IMR-90 (cell line): ENCODE data around the gene NTRK2. TPM values are rescaled to one million over a fixed set of nuclear protein-coding genes. Genes with fewer than 3 reads are reported as not detected.

Experiments
- ATAC-seq: fragments of 200-7000 bp; cut with Tn5 transposase; 2 replicates; pipeline ENCODE4 v1.9.1; 2020; ENCODE audit warnings: low read depth, mild to moderate bottlenecking, moderate library complexity
- BruUV-seq: library from RNA; stranded (reverse); fragments of 400-500 nt; replicated peaks from 2 replicates; lab custom pipeline; 2021; lab: Mats Ljungman, UMichigan
- CTCF ChIA-PET: fragments of 300-600 bp; formaldehyde crosslinking; extraction: SDS; loops from one replicate; lab custom pipeline; 2021; ENCODE audit warnings: antibody characterized with exemption; lab: Yijun Ruan, JAX
- POLR2A ChIA-PET: fragments of 300-600 bp; sonication (Branson Sonifier 250); formaldehyde crosslinking; loops from one replicate; lab custom pipeline; 2022; ENCODE audit warnings: antibody characterized with exemption; ENCODE audit not compliant: unreplicated experiment; lab: Charles Lee
- DNase-seq: peaks from one replicate; pipeline ENCODE4 v3.0.0; 2013
- H2AFZ ChIP-seq: replicated peaks from 2 replicates; pipeline ENCODE3; 2013; ENCODE audit warnings: low read length, mild to moderate bottlenecking; ENCODE audit not compliant: poor library complexity
- H2AK5ac ChIP-seq: 2 replicates; pipeline ENCODE4 v1.6.1; 2013; ENCODE audit warnings: low read depth, low read length, inconsistent platforms
- H2AK9ac ChIP-seq: replicated peaks from 2 replicates; pipeline ENCODE3; 2013; ENCODE audit warnings: mild to moderate bottlenecking, low read depth, low read length, moderate library complexity; ENCODE audit not compliant: poor library complexity
- H2BK120ac ChIP-seq: 2 replicates; pipeline ENCODE4 v1.6.1; 2013; ENCODE audit warnings: low read depth, low read length, inconsistent platforms
- H2BK15ac ChIP-seq: 3 replicates; pipeline ENCODE4 v1.6.1; 2013; ENCODE audit warnings: low read depth, low read length, inconsistent platforms
- H2BK20ac ChIP-seq: 2 replicates; pipeline ENCODE4 v1.6.1; 2013; ENCODE audit warnings: low read depth, mild to moderate bottlenecking, inconsistent platforms, low read length, moderate library complexity
- H2BK5ac ChIP-seq: 2 replicates; pipeline ENCODE4 v1.6.1; 2013; ENCODE audit warnings: mild to moderate bottlenecking, low read depth, low read length, inconsistent platforms; ENCODE audit not compliant: poor library complexity, severe bottlenecking
- H3K14ac ChIP-seq: replicated peaks from 2 replicates; pipeline ENCODE4 v1.6.1; 2013; ENCODE audit warnings: low read depth, low read length, inconsistent platforms
- H3K18ac ChIP-seq: 2 replicates; pipeline ENCODE4 v1.6.1; 2013; ENCODE audit warnings: low read depth, low read length, control low read depth
- H3K23ac ChIP-seq: 2 replicates; pipeline ENCODE4 v1.6.1; 2013; ENCODE audit warnings: low read depth, low read length, inconsistent platforms
- H3K27ac ChIP-seq: 2 replicates; pipeline ENCODE4 v1.5.1; 2013; ENCODE audit warnings: mild to moderate bottlenecking, control low read depth, low read length; ENCODE audit not compliant: insufficient read depth
- H3K27me3 ChIP-seq: 2 replicates; pipeline ENCODE4 v1.6.1; 2013; ENCODE audit warnings: low read length; ENCODE audit not compliant: control insufficient read depth, insufficient read depth
- H3K36me3 ChIP-seq: 2 replicates; pipeline ENCODE4 v1.6.1; 2013; ENCODE audit warnings: low read length, mixed read lengths; ENCODE audit not compliant: control insufficient read depth, insufficient read depth
- H3K4ac ChIP-seq: 2 replicates; pipeline ENCODE4 v1.6.1; 2013; ENCODE audit warnings: low read depth, low read length, inconsistent platforms
- H3K4me1 ChIP-seq: 2 replicates; pipeline ENCODE4 v1.6.1; 2013; ENCODE audit warnings: low read length, mixed read lengths; ENCODE audit not compliant: control insufficient read depth, insufficient read depth
- H3K4me2 ChIP-seq: 2 replicates; pipeline ENCODE4 v1.6.1; 2013; ENCODE audit warnings: low read depth, mild to moderate bottlenecking, control low read depth, low read length, moderate library complexity
- H3K4me3 ChIP-seq: 2 replicates; pipeline ENCODE4 v1.5.1; 2013; ENCODE audit warnings: low read depth, mild to moderate bottlenecking, control low read depth, low read length, moderate library complexity; ENCODE audit not compliant: insufficient read depth
- H3K56ac ChIP-seq: 2 replicates; pipeline ENCODE4 v1.6.1; 2013; ENCODE audit warnings: low read length, inconsistent platforms; ENCODE audit not compliant: insufficient read depth; ENCODE audit errors: extremely low read depth
- H3K79me1 ChIP-seq, 2 experiments: 2 replicates each; pipeline ENCODE4 v1.6.1; 2013; ENCODE audit warnings: low read length in 2 of 2, inconsistent platforms in 1 of 2, low read depth in 1 of 2
- H3K9ac ChIP-seq: 2 replicates; pipeline ENCODE4 v1.6.1; 2013; ENCODE audit warnings: low read depth, low read length, control low read depth
- H3K9me1 ChIP-seq: 2 replicates; pipeline ENCODE4 v1.6.1; 2013; ENCODE audit warnings: low read length, inconsistent platforms; ENCODE audit not compliant: insufficient read depth
- H3K9me3 ChIP-seq: 2 replicates; pipeline ENCODE4 v1.6.1; 2013; ENCODE audit warnings: low read length; ENCODE audit not compliant: control insufficient read depth, insufficient read depth
- H4K20me1 ChIP-seq: 2 replicates; pipeline ENCODE4 v1.6.1; 2013; ENCODE audit warnings: low read length, inconsistent platforms; ENCODE audit not compliant: insufficient read depth
- H4K5ac ChIP-seq: 2 replicates; pipeline ENCODE4 v1.6.1; 2013; ENCODE audit warnings: mild to moderate bottlenecking, low read depth, low read length, control low read depth
- H4K8ac ChIP-seq, 2 experiments: 2 replicates each; pipeline ENCODE4 v1.6.1; 2013; ENCODE audit warnings: low read depth in 2 of 2, low read length in 2 of 2, control low read depth in 1 of 2, inconsistent platforms in 1 of 2
- H4K91ac ChIP-seq: 2 replicates; pipeline ENCODE4 v1.6.1; 2013; ENCODE audit warnings: low read depth, low read length, inconsistent platforms; ENCODE audit not compliant: insufficient read depth
- BHLHE40 ChIP-seq: fragments of 150-350 bp; IDR thresholded peaks from 2 replicates; pipeline ENCODE4 v1.6.1; 2016; ENCODE audit warnings: mild to moderate bottlenecking, low read depth, low read length
- CEBPB ChIP-seq: IDR thresholded peaks from 2 replicates; pipeline ENCODE4 v1.6.1; 2012; ENCODE audit warnings: low read depth, low read length, improper control_type of control experiment
- CHD1 ChIP-seq: IDR thresholded peaks from 2 replicates; pipeline ENCODE4 v1.6.1; 2012; ENCODE audit warnings: low read depth, low read length, improper control_type of control experiment
- FOS ChIP-seq: fragments of 150-350 bp; IDR thresholded peaks from 2 replicates; pipeline ENCODE4 v1.6.1; 2016; ENCODE audit warnings: low read depth, low read length
- MAFK ChIP-seq: IDR thresholded peaks from 2 replicates; pipeline ENCODE4 v1.6.1; 2012; ENCODE audit warnings: low read depth, low read length, improper control_type of control experiment
- MAZ ChIP-seq: IDR thresholded peaks from 2 replicates; pipeline ENCODE4 v1.6.1; 2012; ENCODE audit warnings: low read depth, mild to moderate bottlenecking, low read length, improper control_type of control experiment, moderate library complexity, borderline replicate concordance
- MXI1 ChIP-seq: IDR thresholded peaks from 2 replicates; pipeline ENCODE4 v1.6.1; 2012; ENCODE audit warnings: low read depth, mild to moderate bottlenecking, low read length, moderate library complexity, borderline replicate concordance
- NFE2L2 ChIP-seq: fragments of 150-350 bp; IDR thresholded peaks from 2 replicates; pipeline ENCODE4 v1.6.1; 2016; ENCODE audit warnings: low read depth, mild to moderate bottlenecking, low read length
- POLR2A ChIP-seq: IDR thresholded peaks from 2 replicates; pipeline ENCODE4 v1.6.1; 2012; ENCODE audit warnings: mild to moderate bottlenecking, low read depth, low read length
- RAD21 ChIP-seq: IDR thresholded peaks from 2 replicates; pipeline ENCODE4 v1.6.1; 2012; ENCODE audit warnings: low read length, improper control_type of control experiment
- RCOR1 ChIP-seq: IDR thresholded peaks from 2 replicates; pipeline ENCODE4 v1.6.1; 2012; ENCODE audit warnings: mild to moderate bottlenecking, low read length, improper control_type of control experiment; ENCODE audit not compliant: insufficient replicate concordance
- RFX5 ChIP-seq: IDR thresholded peaks from 2 replicates; pipeline ENCODE4 v1.8.0; 2012; ENCODE audit warnings: low read depth, mild to moderate bottlenecking, low read length, moderate library complexity
- SMC3 ChIP-seq: fragments of 150-350 bp; IDR thresholded peaks from 2 replicates; pipeline ENCODE4 v1.6.1; 2016; ENCODE audit warnings: low read depth, mild to moderate bottlenecking, antibody characterized with exemption, low read length, moderate library complexity
- USF2 ChIP-seq: fragments of 150-350 bp; IDR thresholded peaks from 2 replicates; pipeline ENCODE4 v1.6.1; 2017; ENCODE audit warnings: mild to moderate bottlenecking, antibody characterized with exemption, low read length, low read depth
- WGBS, 2 experiments: methylation state at CpG; one replicate each; pipeline versions ENCODE4 v1.1.5 to v1.1.7; 2013; ENCODE audit warnings: missing lambda C conversion rate in 2 of 2; ENCODE audit not compliant: insufficient read length in 1 of 2; ENCODE audit errors: extremely low coverage in 2 of 2; 5-methylcytosine and 5-hydroxymethylcytosine counted together
- dilution Hi-C: fragments of 300-500 bp; cut with HindIII; formaldehyde crosslinking; loops from one replicate; pipeline ENCODE4 v1.14.3; 2018; ENCODE audit warnings: low sequenced_read_pairs; ENCODE audit not compliant: unreplicated experiment
- in situ Hi-C: fragments of 300-500 bp; cut with MboI; formaldehyde crosslinking; loops from 3 replicates; pipeline ENCODE4 v1.14.3; 2019; ENCODE audit warnings: low sequenced_read_pairs, inconsistent platforms, mixed read lengths
- intact Hi-C: fragments of 100-400 bp; cut with micrococcal nuclease; formaldehyde crosslinking; loops from 2 replicates; pipeline ENCODE4 v1.10.0; 2022
- polyA plus RNA-seq, 3 experiments: library from polyadenylated mRNA; depleted of rRNA; stranded (reverse); fragments of >200 nt; gene quantifications; 2 replicates each; pipeline ENCODE4 v1.2.3, GENCODE V29; 2012; ENCODE audit warnings: low replicate concordance in 1 of 3
- total RNA-seq: library from RNA; depleted of rRNA; stranded (reverse); fragments of >200 nt; gene quantifications from 2 replicates; pipeline ENCODE4 v1.2.3, GENCODE V29; 2012
- TF ChIP-seq, protein P1 (sequence below): fragments of 150-350 bp; IDR thresholded peaks from 2 replicates; pipeline ENCODE4 v1.6.1; 2016; ENCODE audit warnings: low read depth, mild to moderate bottlenecking, low read length, moderate library complexity, borderline replicate concordance
- TF ChIP-seq, protein P2 (sequence below): conservative IDR thresholded peaks from 2 replicates; pipeline ENCODE4 v1.5.1; 2012; ENCODE audit warnings: mild to moderate bottlenecking, low read depth, low read length, improper control_type of control experiment

The NTRK2 gene
- total and polyA plus RNA-seq, 2 of the 4 experiments (the other 2 are of a cell fraction) = under 0.01 to 0.02 TPM

DNA sequence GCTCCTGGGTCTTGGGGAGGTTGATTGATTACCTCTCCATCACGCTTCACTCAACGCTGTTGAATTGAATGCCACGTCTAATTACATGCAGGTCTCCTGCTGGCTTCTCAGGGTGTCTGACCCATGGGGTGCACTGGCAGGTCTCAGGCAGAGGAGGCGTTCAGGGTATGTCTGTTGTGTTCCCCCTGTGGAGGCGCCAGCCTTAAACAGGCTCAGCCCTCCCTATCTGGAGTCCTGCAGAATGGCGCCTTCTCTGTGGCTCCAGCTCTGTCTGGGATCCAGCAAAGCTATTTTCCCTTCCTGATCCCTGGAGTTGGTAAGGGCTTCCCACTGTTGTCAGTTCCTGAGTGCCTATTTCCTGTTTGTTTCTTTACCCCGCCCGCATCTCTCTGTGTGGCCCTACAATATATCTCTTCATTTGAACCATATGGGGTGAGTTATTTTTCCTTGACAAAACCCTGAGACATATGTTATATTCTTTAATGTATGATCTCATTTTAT lies 150.0 kb downstream of the NTRK2 start:
- H2BK5ac ChIP-seq = no peak overlapping the region
- no peaks in the 10 kb centered on the region for H3K4me1 ChIP-seq
- peaks cover 11% of the 10 kb centered on the region; the same call in 1 of the 2 replicates for H3K9me3 ChIP-seq
- H4K5ac ChIP-seq = no peak overlapping the region
- H3K36me3 ChIP-seq = no peaks in the 10 kb centered on the region
- no peak overlapping the region for H3K23ac ChIP-seq
- no peak overlapping the region for H2AK5ac ChIP-seq
- in situ Hi-C loops (no loop called here), intact Hi-C loops (no loop called here), dilution Hi-C loops (no loop called here)
- ChIA-PET POLR2A (interaction anchor here (0.6 kb wide), 1 partner anchor 8 kb away, joined by 5 read pairs; no protein-coding TSS in a partner anchor), CTCF (no interaction called here)
- no peak overlapping the region for H3K18ac ChIP-seq
- H3K4ac ChIP-seq = no peak overlapping the region
- H3K9me1 ChIP-seq = no peaks in the 10 kb centered on the region
- H3K27me3 ChIP-seq = no peaks in the 10 kb centered on the region
- no peak overlapping the region for H2AFZ ChIP-seq
- WGBS, 2 experiments = 20% methylated on average over 2 of the region's 8 CpGs; no CpG with 5 or more reads in 1 of the 2 experiments
- TF ChIP-seq CEBPB = no peak
- no peak for TF ChIP-seq USF2
- no peak for TF ChIP-seq MXI1
- TF ChIP-seq SMC3 = no peak
- TF ChIP-seq NFE2L2 = no peak
- no peak for TF ChIP-seq MAZ
- no peak for TF ChIP-seq POLR2A
- no peak for TF ChIP-seq RCOR1
- no peak for TF ChIP-seq MAFK
- no peak for TF ChIP-seq FOS
- TF ChIP-seq BHLHE40 = no peak
- TF ChIP-seq RFX5 = no peak
- TF ChIP-seq CHD1 = no peak
- TF ChIP-seq, protein P1, sequence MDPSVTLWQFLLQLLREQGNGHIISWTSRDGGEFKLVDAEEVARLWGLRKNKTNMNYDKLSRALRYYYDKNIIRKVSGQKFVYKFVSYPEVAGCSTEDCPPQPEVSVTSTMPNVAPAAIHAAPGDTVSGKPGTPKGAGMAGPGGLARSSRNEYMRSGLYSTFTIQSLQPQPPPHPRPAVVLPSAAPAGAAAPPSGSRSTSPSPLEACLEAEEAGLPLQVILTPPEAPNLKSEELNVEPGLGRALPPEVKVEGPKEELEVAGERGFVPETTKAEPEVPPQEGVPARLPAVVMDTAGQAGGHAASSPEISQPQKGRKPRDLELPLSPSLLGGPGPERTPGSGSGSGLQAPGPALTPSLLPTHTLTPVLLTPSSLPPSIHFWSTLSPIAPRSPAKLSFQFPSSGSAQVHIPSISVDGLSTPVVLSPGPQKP = no peak
- no peak for TF ChIP-seq RAD21
- TF ChIP-seq, protein P2, sequence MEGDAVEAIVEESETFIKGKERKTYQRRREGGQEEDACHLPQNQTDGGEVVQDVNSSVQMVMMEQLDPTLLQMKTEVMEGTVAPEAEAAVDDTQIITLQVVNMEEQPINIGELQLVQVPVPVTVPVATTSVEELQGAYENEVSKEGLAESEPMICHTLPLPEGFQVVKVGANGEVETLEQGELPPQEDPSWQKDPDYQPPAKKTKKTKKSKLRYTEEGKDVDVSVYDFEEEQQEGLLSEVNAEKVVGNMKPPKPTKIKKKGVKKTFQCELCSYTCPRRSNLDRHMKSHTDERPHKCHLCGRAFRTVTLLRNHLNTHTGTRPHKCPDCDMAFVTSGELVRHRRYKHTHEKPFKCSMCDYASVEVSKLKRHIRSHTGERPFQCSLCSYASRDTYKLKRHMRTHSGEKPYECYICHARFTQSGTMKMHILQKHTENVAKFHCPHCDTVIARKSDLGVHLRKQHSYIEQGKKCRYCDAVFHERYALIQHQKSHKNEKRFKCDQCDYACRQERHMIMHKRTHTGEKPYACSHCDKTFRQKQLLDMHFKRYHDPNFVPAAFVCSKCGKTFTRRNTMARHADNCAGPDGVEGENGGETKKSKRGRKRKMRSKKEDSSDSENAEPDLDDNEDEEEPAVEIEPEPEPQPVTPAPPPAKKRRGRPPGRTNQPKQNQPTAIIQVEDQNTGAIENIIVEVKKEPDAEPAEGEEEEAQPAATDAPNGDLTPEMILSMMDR = no peak
- no peak overlapping the region for H2BK20ac ChIP-seq
- ATAC-seq (no peak), DNase-seq (no peak)
- no peak overlapping the region for H4K8ac ChIP-seq
- H2BK120ac ChIP-seq = no peak overlapping the region
- H3K4me2 ChIP-seq = no peak overlapping the region
- no peak overlapping the region for H2AK9ac ChIP-seq
- H4K20me1 ChIP-seq = no peaks in the 10 kb centered on the region
- H3K14ac ChIP-seq = no peak overlapping the region
- H3K9ac ChIP-seq = no peak overlapping the region
- H4K91ac ChIP-seq = no peak overlapping the region
- no TSS peak for BruUV-seq
- H3K56ac ChIP-seq = no peak overlapping the region
- no peak overlapping the region for H3K27ac ChIP-seq
- H2BK15ac ChIP-seq = no peak overlapping the region
- H3K4me3 ChIP-seq = no peak overlapping the region
- no peaks in the 10 kb centered on the region for H3K79me1 ChIP-seq
